Ammon's horn (tissue), 1 donor: ENCODE results near the gene ANKS1B.
"Not testable (repeated sequence)": the region's sequence is repeated elsewhere in the genome, so short reads cannot be mapped to it uniquely, and the experiment has no call there.

ENCODE experiments used
- DNase-seq: peaks from one replicate; pipeline ENCODE4 v3.0.0-alpha.2; 2016; ENCODE audit warnings: low spot score

ANKS1B gene

DNA sequence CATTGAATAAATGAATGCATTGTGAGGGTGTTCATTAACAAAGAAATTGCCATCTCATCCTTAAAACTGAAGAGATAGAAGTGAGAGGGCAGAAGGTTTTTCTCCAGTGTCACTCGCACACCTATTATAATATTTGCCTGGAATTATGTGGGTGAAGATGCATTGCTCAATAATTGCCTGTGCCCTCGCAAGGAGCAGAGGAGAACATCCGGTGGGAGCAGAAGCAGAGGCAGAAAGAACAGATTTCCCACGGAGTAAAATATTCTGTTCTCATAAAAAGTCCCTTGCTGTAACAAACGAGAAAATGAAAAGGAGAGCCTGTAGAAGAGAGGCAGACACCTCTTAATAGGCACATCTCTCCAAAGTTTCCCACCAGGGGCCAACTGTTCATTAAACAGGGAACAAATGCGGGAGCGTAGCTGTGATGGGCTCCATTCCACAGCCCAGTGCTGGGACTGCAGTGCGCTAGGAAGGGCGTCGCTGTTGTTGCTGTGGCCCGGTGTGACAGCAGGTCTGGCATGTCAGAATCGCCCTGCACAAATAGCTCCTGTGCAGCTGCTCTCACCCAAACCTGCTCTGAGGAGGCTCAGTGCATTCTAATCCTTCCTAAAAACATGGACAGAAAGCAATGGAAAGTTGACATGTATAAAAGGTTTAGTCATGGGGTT is 979.8 kb downstream of the ANKS1B start:
- peak; percentile 42 for DNase-seq

DNA sequence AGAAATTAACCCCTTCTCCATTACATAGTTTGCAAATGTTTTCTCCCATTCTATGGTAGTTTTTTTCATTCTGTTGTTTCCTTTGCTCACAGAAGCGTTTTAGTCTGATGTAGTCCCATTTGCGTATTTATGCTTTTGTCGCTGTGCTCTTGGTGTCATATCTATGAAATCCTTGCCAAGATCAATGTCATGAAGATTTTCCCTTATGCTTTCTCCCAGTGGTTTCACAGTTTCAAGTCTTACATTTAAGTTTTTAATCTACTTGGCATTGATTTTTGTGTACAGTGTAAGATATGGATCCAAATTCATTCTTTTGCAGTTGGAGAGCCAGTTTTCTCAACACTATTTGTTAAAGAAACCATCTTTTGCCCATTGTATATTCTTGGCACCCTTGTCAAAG is 982.0 kb downstream of the ANKS1B start:
- no peak for DNase-seq

- no peak for DNase-seq
These were observed 982.6 kb downstream of the ANKS1B start for GRCh38 chr12:99002156-99002555.

DNA sequence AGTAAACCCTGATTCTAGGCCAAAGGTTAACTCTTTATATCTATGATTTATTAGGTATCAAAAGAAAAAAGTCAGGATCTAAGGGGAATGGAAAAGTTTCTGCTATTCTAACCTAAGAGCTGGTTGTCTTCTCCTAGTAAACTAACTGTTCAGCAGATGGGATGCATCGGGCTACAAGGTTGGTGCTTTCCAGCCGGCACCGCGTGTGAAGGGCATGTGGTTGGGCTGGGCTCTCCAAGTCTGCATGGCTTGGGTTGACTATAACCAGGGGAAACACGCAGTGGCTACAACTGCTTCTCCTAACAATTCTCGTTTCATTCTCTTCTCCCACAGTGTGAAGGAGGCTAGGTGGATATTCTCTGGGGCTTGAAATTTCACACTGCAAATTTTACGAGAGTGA is 985.2 kb downstream of the ANKS1B start:
- DNase-seq: no peak

DNA sequence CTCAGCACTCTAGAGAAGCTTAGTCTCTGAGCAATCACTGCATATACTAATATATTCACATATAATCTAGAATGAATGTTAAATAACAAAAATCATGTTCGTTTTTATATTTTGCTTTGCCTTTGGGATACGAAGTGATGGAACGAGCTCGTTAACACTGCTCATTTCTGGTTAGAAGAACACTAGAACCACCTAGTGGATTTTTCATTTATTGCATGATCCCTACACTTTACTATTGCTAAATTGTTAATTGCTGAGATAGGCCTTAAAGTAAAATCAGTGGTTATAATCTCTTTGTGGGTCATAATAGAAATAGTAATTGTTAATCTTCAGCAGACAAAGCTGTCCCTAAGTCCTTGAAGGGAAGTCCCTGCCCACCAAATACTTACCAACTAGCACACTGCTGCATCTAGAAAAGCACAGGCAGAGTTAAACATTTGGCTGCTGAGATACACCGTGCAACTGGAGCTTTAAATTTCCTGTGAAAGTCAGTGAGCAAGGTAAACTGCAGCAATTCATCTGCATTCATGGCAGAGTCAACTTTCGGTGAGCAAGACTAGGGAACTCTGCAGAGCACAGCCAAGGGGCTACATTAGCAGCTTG is 985.9 kb downstream of the ANKS1B start:
- DNase-seq: peak; percentile 64

DNA sequence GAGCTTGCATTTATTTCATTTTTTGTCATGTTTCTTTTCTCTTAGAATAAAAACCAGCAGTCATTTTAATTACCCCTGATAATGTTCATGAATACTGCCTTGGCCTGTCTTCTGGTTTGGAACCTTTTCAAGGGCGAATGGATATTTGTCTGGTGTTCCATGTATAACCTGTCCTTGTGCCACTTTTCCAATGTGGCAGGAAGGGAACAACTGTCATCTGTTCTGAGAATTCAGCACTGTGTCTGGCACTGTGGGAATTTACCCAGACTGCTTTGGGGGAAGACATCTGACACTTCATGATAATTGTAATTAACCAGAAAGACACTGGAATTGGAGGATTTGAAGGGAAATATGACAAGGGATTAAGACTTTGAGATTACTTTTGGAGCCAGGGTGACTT is 986.8 kb downstream of the ANKS1B start:
- DNase-seq: no peak

DNA sequence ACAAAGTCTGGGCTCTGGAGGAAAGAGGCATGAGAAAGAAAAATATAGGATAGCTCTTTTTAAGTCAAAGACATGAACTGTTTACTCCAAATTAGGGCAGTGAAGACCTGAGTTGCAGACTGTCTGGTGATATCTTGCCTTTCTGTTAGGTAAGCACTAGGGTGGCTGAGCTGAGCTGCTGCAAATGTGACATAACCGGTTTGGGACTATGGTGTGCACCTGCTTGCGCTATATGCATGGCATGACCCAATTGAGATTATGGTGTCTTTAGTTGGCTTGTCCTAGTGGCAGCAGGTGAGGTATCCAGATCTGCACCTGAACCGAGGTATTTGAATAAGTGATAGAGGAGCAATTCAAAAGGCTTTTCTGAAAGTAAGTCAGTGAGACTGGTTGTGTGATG is 994.1 kb downstream of the ANKS1B start:
- no peak for DNase-seq

DNA sequence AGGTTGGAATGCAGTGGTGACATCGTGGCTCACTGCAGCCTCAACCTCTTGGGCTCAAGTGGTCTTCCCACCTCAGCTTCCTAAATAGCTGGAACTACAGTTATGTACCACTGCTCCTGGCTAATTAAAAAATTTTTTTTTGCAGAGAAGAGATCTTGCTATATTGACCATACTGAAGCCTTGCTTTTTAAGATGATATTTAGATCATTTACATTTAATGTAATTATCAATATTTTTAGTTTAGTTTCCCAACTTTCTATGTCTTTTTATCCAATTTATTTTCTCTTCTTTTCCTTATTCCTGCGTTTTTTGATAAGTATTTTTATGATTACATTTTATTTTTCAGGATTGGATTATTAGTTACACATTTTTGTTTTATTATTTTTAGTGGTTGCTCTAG is 999.6 kb downstream of the ANKS1B start:
- DNase-seq: no peak

GRCh38 chr12:98983647-98984046 is 1001.1 kb downstream of the ANKS1B start:
- DNase-seq: no peak

DNA sequence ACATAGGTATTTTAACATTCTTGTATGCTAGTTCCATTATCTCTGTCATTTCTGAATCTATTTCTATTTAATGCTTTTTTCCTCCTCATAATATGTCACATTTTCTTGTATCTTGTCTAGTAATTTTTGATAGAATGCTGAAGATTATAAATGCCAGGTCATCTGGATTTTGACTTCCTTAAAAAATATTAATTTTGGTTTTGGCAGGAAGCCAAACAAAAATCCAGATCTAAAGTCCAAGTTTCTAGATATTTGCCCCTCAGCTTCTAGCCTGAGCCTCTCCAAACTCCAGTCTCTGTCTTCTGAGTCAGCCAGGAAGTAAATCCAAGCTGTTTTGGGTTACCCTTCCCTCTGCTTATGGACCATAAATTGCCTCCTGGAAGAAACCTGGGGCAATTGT is 1004.2 kb downstream of the ANKS1B start:
- no peak for DNase-seq

GRCh38 chr12:98977186-98977585 is 1007.5 kb downstream of the ANKS1B start:
- no peak for DNase-seq

GRCh38 chr12:98974767-98975381 is 1009.9 kb downstream of the ANKS1B start:
- DNase-seq: no peak

DNA sequence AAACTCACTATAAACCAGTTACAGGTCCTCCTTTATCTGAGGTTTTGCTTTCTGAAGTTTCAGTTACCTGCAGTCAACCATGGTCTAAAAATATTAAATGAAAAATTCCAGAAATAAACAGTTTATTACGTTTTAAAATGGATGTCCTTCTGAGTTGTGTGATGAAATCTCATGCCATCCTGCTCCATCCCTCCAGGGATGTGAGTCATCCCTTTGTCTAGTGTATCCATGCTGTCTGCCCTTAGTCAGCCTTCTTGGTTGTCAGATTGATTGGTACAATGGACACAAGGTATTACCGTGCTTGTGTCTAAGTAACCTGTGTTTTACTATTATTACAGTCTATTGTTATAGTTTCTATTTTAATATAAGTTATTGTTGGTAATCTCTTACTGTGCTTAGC is 1011.3 kb downstream of the ANKS1B start:
- DNase-seq: no peak

- DNase-seq: no peak
These were observed 1013.8 kb downstream of the ANKS1B start for GRCh38 chr12:98970950-98971349.

GRCh38 chr12:98970210-98970609 is 1014.5 kb downstream of the ANKS1B start:
- no peak for DNase-seq

DNA sequence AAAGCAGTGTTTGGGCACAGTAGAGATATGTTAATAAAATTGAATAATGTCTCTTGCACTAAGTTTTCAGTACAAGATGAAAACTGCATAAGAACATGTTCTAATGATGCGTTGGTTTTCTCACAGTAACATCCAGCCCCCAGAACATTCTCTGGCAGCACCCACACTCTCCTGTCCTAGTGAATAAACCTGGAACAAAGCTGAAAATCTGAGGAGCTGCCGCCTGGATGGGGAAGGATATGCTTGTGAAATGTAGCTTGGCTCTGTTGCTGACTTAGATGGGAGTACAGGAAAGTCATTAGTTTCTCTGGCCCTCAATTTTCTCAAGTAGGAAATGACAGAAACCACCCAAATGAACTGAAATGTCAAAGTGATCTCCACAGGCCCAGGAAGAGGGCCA is 1015.8 kb downstream of the ANKS1B start:
- DNase-seq: peak; percentile 54

DNA sequence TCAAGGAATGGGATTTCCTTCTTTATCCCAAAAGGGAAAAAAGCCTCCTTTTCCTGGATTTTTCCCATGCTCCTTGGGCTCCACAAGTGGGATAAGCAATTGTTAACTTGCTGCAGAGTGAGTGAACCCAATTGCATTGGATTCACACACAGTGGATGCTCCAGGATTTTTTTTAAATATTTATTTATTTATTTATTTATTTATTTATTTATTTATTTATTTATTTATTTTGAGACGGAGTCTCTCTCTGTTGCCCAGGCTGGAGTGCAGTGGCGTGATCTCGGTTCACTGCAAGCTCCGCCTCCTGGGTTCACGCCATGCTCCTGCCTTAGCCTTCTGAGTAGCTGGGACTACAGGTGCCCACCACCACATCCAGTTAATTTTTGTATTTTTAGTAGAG is 1027.6 kb downstream of the ANKS1B start:
- DNase-seq: not testable (repeated sequence)

- no peak for DNase-seq
These were observed 1029.5 kb downstream of the ANKS1B start for GRCh38 chr12:98955284-98955683.

DNA sequence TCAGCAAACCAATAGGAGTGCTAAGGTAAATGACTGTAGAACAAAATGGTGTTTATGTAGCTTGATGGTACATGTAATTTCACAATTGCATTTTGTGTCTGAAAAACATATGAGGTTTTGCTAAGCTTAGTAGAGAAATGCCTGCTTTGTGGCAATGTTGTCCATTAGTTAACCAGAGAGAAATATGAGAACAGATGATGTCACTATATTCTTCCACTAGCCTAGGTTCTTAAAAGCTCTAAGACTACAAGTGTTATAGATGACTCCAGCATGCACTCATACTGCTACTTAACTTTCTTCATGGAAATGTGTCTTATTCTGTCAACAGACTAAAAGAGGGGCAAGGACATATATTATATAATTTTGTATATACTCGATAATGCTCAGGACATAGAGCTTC is 1030.2 kb downstream of the ANKS1B start:
- DNase-seq: no peak

DNA sequence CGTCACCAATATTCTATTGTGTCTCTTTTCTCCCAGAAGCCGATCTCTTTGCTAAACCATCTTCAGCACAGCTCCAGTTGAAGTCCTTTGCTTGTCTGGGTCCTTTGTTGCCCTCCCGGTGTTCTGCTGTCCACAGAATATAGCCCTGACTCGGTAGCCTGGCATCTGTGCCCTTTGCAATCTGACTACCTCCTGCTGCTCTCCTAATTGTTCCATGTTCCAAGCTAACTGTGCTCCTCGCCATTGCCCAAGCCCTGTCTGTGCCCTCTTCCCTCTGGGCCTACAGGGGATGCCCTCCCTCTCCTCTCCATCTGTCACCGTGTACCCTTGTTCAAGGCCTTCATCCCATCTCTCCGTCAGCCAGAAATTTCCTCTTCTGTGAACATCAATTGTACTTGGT is 1033.3 kb downstream of the ANKS1B start:
- DNase-seq: no peak

- no peak for DNase-seq
These were observed 1036.3 kb downstream of the ANKS1B start for GRCh38 chr12:98948343-98948949.

DNA sequence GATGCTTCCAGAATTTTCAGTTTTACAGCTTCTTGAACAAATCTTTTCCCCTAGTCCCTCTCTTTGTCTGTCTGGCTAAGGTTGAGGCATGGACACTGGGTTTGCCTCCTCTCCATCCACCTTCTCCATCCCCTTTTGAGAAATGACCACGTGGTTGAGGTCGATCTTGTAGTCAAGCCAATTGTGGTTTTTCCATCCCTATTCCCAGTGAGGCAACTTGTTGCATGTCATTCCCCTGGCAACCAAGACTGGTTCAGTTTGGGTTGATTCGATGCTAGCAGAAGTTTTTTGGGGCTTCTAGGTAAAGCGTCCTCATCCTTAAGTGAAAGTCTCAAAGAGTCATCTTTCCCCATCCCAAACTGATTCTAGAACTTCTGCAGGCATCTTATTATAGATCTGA is 1038.9 kb downstream of the ANKS1B start:
- no peak for DNase-seq

- DNase-seq: no peak
These were observed 1044.8 kb downstream of the ANKS1B start for GRCh38 chr12:98939926-98940325.
